ENCODE data around the gene MUC5B. TPM values are rescaled to one million over a fixed set of nuclear protein-coding genes. Genes with fewer than 3 reads are reported as not detected.
A peak's percentile ranks its signal among the peaks of the same experiment; 100 is the strongest.

Gene MUC5B
- total RNA-seq, 1 donor from 2014 or later, result not detected

DNA sequence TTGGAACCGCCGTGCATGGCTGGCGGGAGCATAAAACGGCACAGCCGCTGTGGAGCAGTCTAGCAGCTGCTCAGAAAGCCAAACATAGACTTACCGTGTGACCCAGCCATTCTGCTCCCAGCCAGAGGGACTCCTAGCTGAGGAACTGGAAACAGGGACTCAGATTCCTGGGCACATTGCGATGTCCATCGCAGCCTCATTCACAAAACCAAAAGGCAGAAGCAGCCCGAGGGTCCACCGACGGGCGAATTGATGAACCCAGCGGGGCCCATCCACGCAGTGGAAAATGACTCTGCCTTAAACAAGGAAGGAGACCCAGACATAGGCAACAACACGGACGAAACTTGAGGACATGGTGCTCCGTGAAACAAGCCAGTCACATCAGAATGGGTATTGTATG, 5.7 kb upstream of the MUC5B start:
- H3K4me3 Mint-ChIP-seq (ENCODE audit: unreplicated experiment), result no peak overlapping the region
- TF ChIP-seq, protein P1, sequence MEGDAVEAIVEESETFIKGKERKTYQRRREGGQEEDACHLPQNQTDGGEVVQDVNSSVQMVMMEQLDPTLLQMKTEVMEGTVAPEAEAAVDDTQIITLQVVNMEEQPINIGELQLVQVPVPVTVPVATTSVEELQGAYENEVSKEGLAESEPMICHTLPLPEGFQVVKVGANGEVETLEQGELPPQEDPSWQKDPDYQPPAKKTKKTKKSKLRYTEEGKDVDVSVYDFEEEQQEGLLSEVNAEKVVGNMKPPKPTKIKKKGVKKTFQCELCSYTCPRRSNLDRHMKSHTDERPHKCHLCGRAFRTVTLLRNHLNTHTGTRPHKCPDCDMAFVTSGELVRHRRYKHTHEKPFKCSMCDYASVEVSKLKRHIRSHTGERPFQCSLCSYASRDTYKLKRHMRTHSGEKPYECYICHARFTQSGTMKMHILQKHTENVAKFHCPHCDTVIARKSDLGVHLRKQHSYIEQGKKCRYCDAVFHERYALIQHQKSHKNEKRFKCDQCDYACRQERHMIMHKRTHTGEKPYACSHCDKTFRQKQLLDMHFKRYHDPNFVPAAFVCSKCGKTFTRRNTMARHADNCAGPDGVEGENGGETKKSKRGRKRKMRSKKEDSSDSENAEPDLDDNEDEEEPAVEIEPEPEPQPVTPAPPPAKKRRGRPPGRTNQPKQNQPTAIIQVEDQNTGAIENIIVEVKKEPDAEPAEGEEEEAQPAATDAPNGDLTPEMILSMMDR (IDR thresholded peaks at IDR 0.05), result no peak
- peak; percentile 36 for DNase-seq (ENCODE audit: low spot score)
- H3K4me1 Mint-ChIP-seq (ENCODE audit: low read depth), result no peaks in the 10 kb centered on the region
- no peak overlapping the region for H3K27ac Mint-ChIP-seq (ENCODE audit: unreplicated experiment)
- peaks cover 6% of the 10 kb centered on the region for H3K36me3 Mint-ChIP-seq (ENCODE audit: low read depth)
- H3K27me3 Mint-ChIP-seq (ENCODE audit: low read depth), result peaks cover 47% of the 10 kb centered on the region
- peaks cover 19% of the 10 kb centered on the region for H3K9me3 Mint-ChIP-seq (ENCODE audit: low read depth)

DNA sequence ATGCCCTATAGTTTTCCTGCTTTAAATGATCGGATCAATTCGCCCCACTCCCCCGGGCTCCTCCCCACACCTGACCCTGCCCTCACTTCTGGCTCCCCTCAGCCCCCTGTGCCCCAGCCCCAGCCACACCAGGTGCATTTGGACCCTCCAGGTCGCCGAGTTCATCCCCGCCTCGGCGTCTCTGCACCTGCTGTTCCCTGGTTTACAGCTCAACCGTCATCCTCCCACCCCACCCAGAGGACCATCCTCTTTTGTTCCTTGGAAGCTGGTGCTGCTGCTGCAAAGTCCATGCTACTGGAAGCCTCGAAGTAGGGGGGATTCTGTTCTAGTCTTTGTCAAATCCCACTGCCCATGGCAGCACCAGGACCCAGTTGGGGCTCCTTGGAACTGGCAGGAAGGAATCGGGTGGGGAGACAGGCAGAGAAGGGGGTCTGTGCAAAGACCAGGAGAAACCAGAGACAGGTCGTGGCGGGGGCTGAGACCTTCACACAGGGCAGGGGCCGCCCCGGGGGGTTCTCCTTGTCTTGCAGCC, 4.5 kb upstream of the MUC5B start:
- peaks cover 40% of the 10 kb centered on the region for H3K27me3 Mint-ChIP-seq (ENCODE audit: low read depth)
- peaks cover 2% of the 10 kb centered on the region for H3K36me3 Mint-ChIP-seq (ENCODE audit: low read depth)
- no peaks in the 10 kb centered on the region for H3K4me1 Mint-ChIP-seq (ENCODE audit: low read depth)
- TF ChIP-seq, protein P1 (IDR thresholded peaks at IDR 0.05), result no peak
- no peak overlapping the region for H3K27ac Mint-ChIP-seq (ENCODE audit: unreplicated experiment)
- peaks cover 10% of the 10 kb centered on the region for H3K9me3 Mint-ChIP-seq (ENCODE audit: low read depth)
- DNase-seq (ENCODE audit: low spot score), result peak; percentile 47
- H3K4me3 Mint-ChIP-seq (ENCODE audit: unreplicated experiment), result no peak overlapping the region

DNA sequence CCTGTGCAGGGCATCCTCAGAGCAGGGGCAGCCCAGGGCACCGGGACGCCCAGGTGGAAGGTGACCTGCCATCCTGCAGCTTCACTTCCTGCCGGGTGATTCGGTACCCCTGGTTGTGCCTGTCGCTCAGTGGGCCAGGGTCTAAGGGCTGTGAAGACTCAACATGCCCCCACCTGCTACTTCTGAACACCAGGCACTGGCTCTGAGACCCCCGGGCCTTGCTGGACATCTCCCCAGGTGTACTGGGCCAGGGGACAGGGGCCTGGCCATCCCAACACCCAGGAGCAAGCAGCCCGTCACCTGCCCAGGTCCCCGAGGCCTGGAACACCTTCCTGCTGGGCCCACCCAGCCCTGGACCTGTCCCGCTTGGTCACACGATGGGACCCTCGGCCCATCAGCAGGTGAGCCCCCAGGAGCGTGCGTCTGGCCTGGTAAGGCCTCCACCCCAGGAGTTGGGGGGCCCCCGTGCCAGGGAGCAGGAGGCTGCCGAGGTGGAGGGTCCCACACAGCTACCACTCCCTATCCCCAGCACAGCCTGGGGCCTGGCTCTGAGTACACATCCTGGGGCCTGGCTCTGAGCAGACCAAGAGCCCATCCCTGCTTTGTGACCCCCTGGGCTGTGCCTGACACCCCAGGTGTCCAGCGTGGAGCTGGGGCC, 3.9 kb upstream of the MUC5B start:
- Mint-ChIP-seq H3K4me1 (ENCODE audit: low read depth) (no peaks in the 10 kb centered on the region), H3K4me3 (ENCODE audit: unreplicated experiment) (no peak overlapping the region), H3K36me3 (ENCODE audit: low read depth) (peaks cover 2% of the 10 kb centered on the region), H3K27ac (ENCODE audit: unreplicated experiment) (no peak overlapping the region), H3K27me3 (ENCODE audit: low read depth) (peaks cover 37% of the 10 kb centered on the region), H3K9me3 (ENCODE audit: low read depth) (peaks cover 8% of the 10 kb centered on the region)
- DNase-seq (ENCODE audit: low spot score), result peak; percentile 89
- TF ChIP-seq, protein P1 (IDR thresholded peaks at IDR 0.05), result no peak

DNA sequence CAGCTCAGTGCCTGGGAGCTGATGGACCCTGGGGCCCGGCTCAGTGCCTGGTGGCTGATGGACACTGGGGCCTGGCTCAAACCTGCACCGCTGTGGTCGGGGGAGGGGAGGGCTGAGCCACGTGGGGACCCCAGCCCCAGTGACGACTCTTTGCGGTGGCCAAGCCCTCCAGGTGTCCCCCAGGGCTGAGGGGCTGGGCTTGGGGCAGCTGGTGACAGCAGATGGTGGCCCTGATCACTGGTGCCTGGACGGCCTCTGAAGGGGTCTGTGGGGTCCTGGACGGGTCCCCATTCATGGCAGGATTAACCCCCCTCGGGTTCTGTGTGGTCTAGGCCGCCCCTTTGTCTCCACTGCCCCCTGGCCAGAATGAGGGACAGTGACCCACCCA, 3.4 kb upstream of the MUC5B start:
- Mint-ChIP-seq H3K27ac (ENCODE audit: unreplicated experiment) (no peak overlapping the region), H3K27me3 (ENCODE audit: low read depth) (peaks cover 36% of the 10 kb centered on the region), H3K9me3 (ENCODE audit: low read depth) (peaks cover 4% of the 10 kb centered on the region), H3K4me1 (ENCODE audit: low read depth) (no peaks in the 10 kb centered on the region), H3K36me3 (ENCODE audit: low read depth) (peaks cover 2% of the 10 kb centered on the region), H3K4me3 (ENCODE audit: unreplicated experiment) (no peak overlapping the region)
- DNase-seq (ENCODE audit: low spot score), result peak; percentile 72
- TF ChIP-seq, protein P1 (IDR thresholded peaks at IDR 0.05), result no peak

DNA sequence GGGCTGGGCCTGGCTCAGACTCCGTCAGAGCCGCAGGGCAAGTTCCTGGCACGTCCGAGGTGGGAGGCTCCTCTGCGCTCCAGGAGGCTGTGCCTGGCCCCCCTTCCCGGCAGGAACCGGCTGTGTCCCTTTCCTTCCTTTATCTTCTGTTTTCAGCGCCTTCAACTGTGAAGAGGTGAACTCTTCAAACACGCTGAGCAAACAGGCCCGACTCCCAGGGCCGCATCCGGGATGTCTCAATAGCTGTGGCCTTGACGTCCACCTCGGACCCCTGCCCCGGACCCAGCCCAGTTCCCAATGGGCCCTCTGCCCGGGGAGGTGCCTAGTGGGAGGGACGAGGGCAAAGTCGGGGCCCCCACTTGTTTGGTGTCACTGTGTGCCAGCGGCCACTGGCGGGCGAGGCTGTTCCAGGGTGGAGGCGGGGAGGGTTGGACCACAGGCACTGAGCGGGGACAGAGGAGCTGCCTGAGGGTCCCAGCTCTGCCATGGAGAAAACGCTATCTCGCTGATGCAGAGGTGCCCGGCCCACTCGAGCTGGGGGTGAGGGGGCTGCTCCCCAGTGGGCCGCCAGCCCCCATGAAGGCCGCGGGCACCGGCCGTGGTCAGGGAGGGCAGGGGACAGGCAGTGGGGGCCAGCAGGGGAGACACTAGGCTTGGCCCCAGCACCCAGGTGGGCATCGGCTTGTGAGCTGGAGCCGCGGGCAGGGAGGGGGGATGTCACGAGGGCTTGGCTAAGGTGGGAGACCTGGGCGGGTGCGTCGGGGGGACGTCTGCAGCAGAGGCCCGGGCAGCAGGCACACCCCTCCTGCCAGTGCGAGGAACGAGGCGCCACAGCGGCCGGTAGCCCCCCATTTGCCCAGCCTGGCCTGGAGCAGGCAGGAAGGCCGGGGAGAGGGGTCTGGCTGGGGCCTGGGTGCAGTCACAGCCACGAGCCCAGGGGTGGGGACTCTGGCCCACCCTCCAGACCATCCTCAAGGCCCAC, 2.7 kb upstream of the MUC5B start:
- Mint-ChIP-seq H3K4me3 (ENCODE audit: unreplicated experiment) (no peak overlapping the region), H3K27me3 (ENCODE audit: low read depth) (peaks cover 31% of the 10 kb centered on the region), H3K27ac (ENCODE audit: unreplicated experiment) (peak overlapping the region; percentile 36), H3K4me1 (ENCODE audit: low read depth) (no peaks in the 10 kb centered on the region), H3K36me3 (ENCODE audit: low read depth) (peaks cover 2% of the 10 kb centered on the region), H3K9me3 (ENCODE audit: low read depth) (peaks cover 2% of the 10 kb centered on the region)
- peak; percentile 90 for DNase-seq (ENCODE audit: low spot score)
- TF ChIP-seq, protein P1 (IDR thresholded peaks at IDR 0.05), result no peak

Data from chondrocyte (in vitro differentiated cells).